A673 (cell line): ENCODE results near the gene EEPD1.
"Not testable (repeated sequence)": the region's sequence is repeated elsewhere in the genome, so short reads cannot be mapped to it uniquely, and the experiment has no call there.

ENCODE experiments used
- CTCF ChIP-seq: fragments of 300-800, 200-600 bp; sonication (generic); conservative IDR thresholded peaks from 2 replicates; pipeline ENCODE4 v1.5.1; 2017; ENCODE audit warnings: low read depth, mild to moderate bottlenecking, antibody characterized with exemption, low read length, moderate library complexity, mixed read lengths
- EZH2 ChIP-seq: fragments of 200-600 bp; sonication (generic); IDR thresholded peaks from 2 replicates; pipeline ENCODE4 v1.6.1; 2017; ENCODE audit warnings: borderline replicate concordance, low read depth, mild to moderate bottlenecking, mixed read lengths, antibody characterized with exemption, low read length; ENCODE audit not compliant: poor library complexity, severe bottlenecking

- not testable (repeated sequence) for TF ChIP-seq EZH2, CTCF
Observed at GRCh38 chr7:36119983-36120646, 32.9 kb upstream of the EEPD1 start.
